ENCODE data around the gene MYO15A. TPM values are rescaled to one million over a fixed set of nuclear protein-coding genes. Genes with fewer than 3 reads are reported as not detected.

Gene MYO15A
- total RNA-seq, 1 experiment from 2014 or later = 0.36 TPM

GRCh38 chr17:18119166-18119745 lies 10.7 kb downstream of the MYO15A start:
- ATAC-seq (no peak), DNase-seq (ENCODE audit: low read depth, low spot score) (no peak)
- in situ Hi-C loops (cut with HindIII; ENCODE audit: low pct_unique_long_range_greater_than_20kb, low sequenced_read_pairs) (no loop called here), intact Hi-C loops (cut with micrococcal nuclease; ENCODE audit: unreplicated experiment) (no loop called here)
- Histone ChIP-seq H3K9me3 (ENCODE audit: control insufficient read depth, insufficient read depth, low read depth, low read length) (no peaks in the 10 kb centered on the region), H3K4me1 (ENCODE audit: control insufficient read depth, insufficient read depth, low read length) (no peaks in the 10 kb centered on the region), H3K27ac (ENCODE audit: low read length) (no peak overlapping the region), H3K36me3 (ENCODE audit: control insufficient read depth, insufficient read depth, low read length) (no peaks in the 10 kb centered on the region), H3K27me3 (ENCODE audit: control insufficient read depth, insufficient read depth, low read length) (no peaks in the 10 kb centered on the region), H3K4me3 (ENCODE audit: low read depth in 2 of 2, low read length in 2 of 2) (no peak overlapping the region)
- no TSS peak for BruUV-seq (replicated peaks)
- POLR2A ChIA-PET = no interaction called here
- TF ChIP-seq SIN3A (IDR thresholded peaks at IDR 0.05; ENCODE audit: borderline replicate concordance, insufficient read depth, low read depth, low read length) (no peak), TCF7L2 (IDR thresholded peaks at IDR 0.05; ENCODE audit: low read depth, low read length) (no peak), CTCF (IDR thresholded peaks at IDR 0.05) (no peak), REST (IDR thresholded peaks at IDR 0.05; ENCODE audit: insufficient read depth in 1 of 2, low read depth in 2 of 2, low read length in 1 of 2) (no peak), POLR2AphosphoS5 (IDR thresholded peaks at IDR 0.05; ENCODE audit: low read depth, low read length) (no peak)
- CTCF ChIA-PET = no interaction called here

GRCh38 chr17:18119938-18120337 lies 11.4 kb downstream of the MYO15A start:
- ATAC-seq (no peak), DNase-seq (ENCODE audit: low read depth, low spot score) (no peak)
- Histone ChIP-seq H3K9me3 (ENCODE audit: control insufficient read depth, insufficient read depth, low read depth, low read length) (no peaks in the 10 kb centered on the region), H3K36me3 (ENCODE audit: control insufficient read depth, insufficient read depth, low read length) (no peaks in the 10 kb centered on the region), H3K27me3 (ENCODE audit: control insufficient read depth, insufficient read depth, low read length) (no peaks in the 10 kb centered on the region), H3K27ac (ENCODE audit: low read length) (no peak overlapping the region), H3K4me1 (ENCODE audit: control insufficient read depth, insufficient read depth, low read length) (no peaks in the 10 kb centered on the region), H3K4me3 (ENCODE audit: low read depth in 2 of 2, low read length in 2 of 2) (no peak overlapping the region)
- intact Hi-C loops (cut with micrococcal nuclease; ENCODE audit: unreplicated experiment) = no loop called here
- ChIA-PET CTCF (no interaction called here), POLR2A (no interaction called here)
- BruUV-seq (replicated peaks) = no TSS peak
- in situ Hi-C loops (cut with HindIII; ENCODE audit: low pct_unique_long_range_greater_than_20kb, low sequenced_read_pairs) = no loop called here
- no peak for TF ChIP-seq SIN3A (IDR thresholded peaks at IDR 0.05; ENCODE audit: borderline replicate concordance, insufficient read depth, low read depth, low read length)
- TF ChIP-seq POLR2AphosphoS5 (IDR thresholded peaks at IDR 0.05; ENCODE audit: low read depth, low read length) = no peak

- ATAC-seq (no peak), DNase-seq (ENCODE audit: low read depth, low spot score) (no peak)
- no peaks in the 10 kb centered on the region for H3K4me1 ChIP-seq (ENCODE audit: control insufficient read depth, insufficient read depth, low read length)
- no peaks in the 10 kb centered on the region for H3K9me3 ChIP-seq (ENCODE audit: control insufficient read depth, insufficient read depth, low read depth, low read length)
- TF ChIP-seq POLR2AphosphoS5 (IDR thresholded peaks at IDR 0.05; ENCODE audit: low read depth, low read length) (no peak), SIN3A (IDR thresholded peaks at IDR 0.05; ENCODE audit: borderline replicate concordance, insufficient read depth, low read depth, low read length) (no peak), CTCF (IDR thresholded peaks at IDR 0.05) (no peak), TCF7L2 (IDR thresholded peaks at IDR 0.05; ENCODE audit: low read depth, low read length) (no peak), REST (IDR thresholded peaks at IDR 0.05; ENCODE audit: insufficient read depth in 1 of 2, low read depth in 2 of 2, low read length in 1 of 2) (no peak)
- intact Hi-C loops (cut with micrococcal nuclease; ENCODE audit: unreplicated experiment) (no loop called here), in situ Hi-C loops (cut with HindIII; ENCODE audit: low pct_unique_long_range_greater_than_20kb, low sequenced_read_pairs) (no loop called here)
- BruUV-seq (replicated peaks) = no TSS peak
- no peaks in the 10 kb centered on the region for H3K36me3 ChIP-seq (ENCODE audit: control insufficient read depth, insufficient read depth, low read length)
- CTCF ChIA-PET = no interaction called here
- no peaks in the 10 kb centered on the region for H3K27me3 ChIP-seq (ENCODE audit: control insufficient read depth, insufficient read depth, low read length)
- H3K27ac ChIP-seq (ENCODE audit: low read length) = no peak overlapping the region
- H3K4me3 ChIP-seq (ENCODE audit: low read depth in 2 of 2, low read length in 2 of 2) = no peak overlapping the region
- POLR2A ChIA-PET = no interaction called here
Observed at GRCh38 chr17:18120461-18121017, 12.0 kb downstream of the MYO15A start.

Measured in Panc1 (cell line).